HCT116 (cell line): ENCODE measurements around the gene RGL4. TPM values are rescaled to one million over a fixed set of nuclear protein-coding genes. Genes with fewer than 3 reads are reported as not detected.

ENCODE experiments used
- ATAC-seq: fragments of 200-7000 bp; cut with Tn5 transposase; 2 replicates; pipeline ENCODE4 v1.9.1; 2020; ENCODE audit warnings: mild to moderate bottlenecking, moderate library complexity
- BruUV-seq: library from RNA; stranded (reverse); fragments of 400-500 nt; replicated peaks from 2 replicates; lab custom pipeline; 2021; lab: Mats Ljungman, UMichigan
- CTCF ChIA-PET: fragments of 300-600 bp; sonication (Branson Sonifier 250); formaldehyde crosslinking; loops from one replicate; lab custom pipeline; 2021; ENCODE audit warnings: antibody characterized with exemption; lab: Charles Lee
- POLR2A ChIA-PET: fragments of 300-600, 350-600 bp; sonication (Branson Sonifier 250); formaldehyde crosslinking; loops from one replicate; lab custom pipeline; 2021; ENCODE audit warnings: antibody characterized with exemption; lab: Charles Lee
- RAD21 ChIA-PET, 2 experiments: fragments of 300-600 bp; sonication (Branson Sonifier 250); formaldehyde crosslinking; loops; one replicate each; lab custom pipeline; 2023; ENCODE audit warnings: low total read pairs in 2 of 2; ENCODE audit not compliant: uncharacterized antibody in 2 of 2, unreplicated experiment in 2 of 2, low non-redundant PET in 1 of 2; lab: Charles Lee
- DNase-seq: peaks from one replicate; pipeline ENCODE4 v3.0.0-alpha.2; 2010; ENCODE audit warnings: low read depth, low spot score
- H2AFZ ChIP-seq: fragments of 200-600 bp; shearing (Covaris generic), sonication (generic); 2 replicates; pipeline ENCODE4 v1.6.1; 2017; ENCODE audit warnings: low read depth, mixed run types, mixed read lengths, antibody characterized with exemption, low read length; ENCODE audit not compliant: poor library complexity, severe bottlenecking
- H3K27ac ChIP-seq: 2 replicates; pipeline ENCODE4 v1.5.1; 2012; ENCODE audit warnings: low read depth, low read length
- H3K27me3 ChIP-seq: fragments of 200-600 bp; sonication (generic); 2 replicates; pipeline ENCODE4 v1.6.1; 2016; ENCODE audit warnings: mixed run types, low read length, mixed read lengths; ENCODE audit not compliant: insufficient read depth
- H3K36me3 ChIP-seq, 2 experiments: fragments of 200-500 bp in 1 of 2; fragments of 200-600 bp in 1 of 2; sonication (Bioruptor generic) in 1 of 2; sonication (generic) in 1 of 2; 2 replicates each; pipeline versions ENCODE4 v1.5.1 to v1.6.1; 2014 to 2016; ENCODE audit warnings: low read length in 2 of 2, inconsistent platforms in 1 of 2, mixed read lengths in 1 of 2, mixed run types in 1 of 2; ENCODE audit not compliant: insufficient read depth in 2 of 2, control insufficient read depth in 1 of 2
- H3K4me1 ChIP-seq, 2 experiments: fragments of 200-600 bp in 1 of 2; sonication (generic) in 1 of 2; 2 replicates each; pipeline versions ENCODE4 v1.5.1 to v1.6.1; 2012 to 2017; ENCODE audit warnings: low read length in 2 of 2, inconsistent platforms in 1 of 2, mild to moderate bottlenecking in 1 of 2, mixed read lengths in 1 of 2, mixed run types in 1 of 2, moderate library complexity in 1 of 2; ENCODE audit not compliant: insufficient read depth in 2 of 2, control insufficient read depth in 1 of 2
- H3K4me2 ChIP-seq: fragments of 200-600 bp; sonication (generic); 2 replicates; pipeline ENCODE4 v1.6.1; 2017; ENCODE audit warnings: mixed run types, low read length, mixed read lengths
- H3K4me3 ChIP-seq, 2 experiments: fragments of 200-600 bp in 1 of 2; sonication (generic) in 1 of 2; replicated peaks in 1 of 2; 2 replicates each; pipeline ENCODE4 v1.5.1; 2011 to 2016; ENCODE audit warnings: low read length in 2 of 2, control low read depth in 1 of 2, low read depth in 1 of 2, mild to moderate bottlenecking in 1 of 2, mixed read lengths in 1 of 2, mixed run types in 1 of 2
- H3K79me2 ChIP-seq: fragments of 200-600 bp; sonication (generic); 2 replicates; pipeline ENCODE4 v1.6.1; 2017; ENCODE audit warnings: mild to moderate bottlenecking, mixed run types, low read length, moderate library complexity, mixed read lengths; ENCODE audit not compliant: insufficient read depth
- H3K9ac ChIP-seq: fragments of 200-600 bp; sonication (generic); 2 replicates; pipeline ENCODE4 v1.6.1; 2016; ENCODE audit warnings: low read length, mixed read lengths
- H3K9me2 ChIP-seq: fragments of 200-600 bp; sonication (generic), shearing (Covaris generic); 2 replicates; pipeline ENCODE4 v1.6.1; 2017; ENCODE audit warnings: mixed run types, mild to moderate bottlenecking, moderate library complexity; ENCODE audit not compliant: insufficient read depth
- H3K9me3 ChIP-seq, 2 experiments: fragments of 200-500 bp in 1 of 2; fragments of 200-600 bp in 1 of 2; sonication (Bioruptor generic) in 1 of 2; sonication (generic) in 1 of 2; 2 replicates each; pipeline ENCODE4 v1.6.1; 2014 to 2017; ENCODE audit warnings: low read length in 2 of 2, mixed read lengths in 2 of 2, inconsistent platforms in 1 of 2, low read depth in 1 of 2, mild to moderate bottlenecking in 1 of 2, mixed run types in 1 of 2, moderate library complexity in 1 of 2; ENCODE audit not compliant: control insufficient read depth in 1 of 2, insufficient read depth in 1 of 2
- H4K20me1 ChIP-seq: fragments of 200-600 bp; sonication (generic), shearing (Covaris generic); 2 replicates; pipeline ENCODE4 v1.6.1; 2017; ENCODE audit warnings: mixed run types, mild to moderate bottlenecking, moderate library complexity; ENCODE audit not compliant: insufficient read depth
- ATF3 ChIP-seq: IDR thresholded peaks from 2 replicates; pipeline ENCODE4 v1.6.1; 2012
- EGR1 ChIP-seq: IDR thresholded peaks from 2 replicates; pipeline ENCODE4 v1.6.1; 2012; ENCODE audit warnings: low read depth
- EZH2 ChIP-seq: fragments of 200-600 bp; sonication (generic); IDR thresholded peaks from 2 replicates; pipeline ENCODE4 v1.6.1; 2017; ENCODE audit warnings: antibody characterized with exemption, mixed run types
- EZH2phosphoT487 ChIP-seq: fragments of 200-600 bp; IDR thresholded peaks from 2 replicates; pipeline ENCODE4 v1.6.1; 2018; ENCODE audit warnings: antibody characterized with exemption, borderline replicate concordance
- FOSL1 ChIP-seq: IDR thresholded peaks from 2 replicates; pipeline ENCODE4 v1.6.1; 2012; ENCODE audit warnings: low read depth
- POLR2AphosphoS5 ChIP-seq: IDR thresholded peaks from 2 replicates; pipeline ENCODE4 v1.6.1; 2011; ENCODE audit warnings: mild to moderate bottlenecking, low read depth, low read length, moderate library complexity
- RAD21 ChIP-seq: IDR thresholded peaks from 2 replicates; pipeline ENCODE4 v1.6.1; 2012; ENCODE audit warnings: low read depth, mild to moderate bottlenecking
- TCF7L2 ChIP-seq: IDR thresholded peaks from 2 replicates; pipeline ENCODE4 v1.7.0; 2011; ENCODE audit warnings: borderline replicate concordance, inconsistent platforms; ENCODE audit not compliant: insufficient read depth, insufficient read length; ENCODE audit errors: extremely low read depth
- YY1 ChIP-seq: IDR thresholded peaks from 2 replicates; pipeline ENCODE4 v1.6.1; 2011; ENCODE audit warnings: low read length, low read depth, moderate library complexity, mild to moderate bottlenecking; ENCODE audit not compliant: insufficient replicate concordance; ENCODE audit errors: extremely low read depth
- intact Hi-C: fragments of 100-400 bp; cut with micrococcal nuclease; formaldehyde crosslinking; loops from 2 replicates; pipeline ENCODE4 v1.10.0; 2022
- total RNA-seq: library from RNA; stranded (reverse); gene quantifications from one replicate; pipeline ENCODE4 v1.2.1, GENCODE V29; 2021; ENCODE audit not compliant: unreplicated experiment
- TF ChIP-seq, protein P1 (sequence below): IDR thresholded peaks from 2 replicates; pipeline ENCODE4 v1.6.1; 2012

The RGL4 gene
- total RNA-seq, 1 experiment from 2014 or later = not detected

- no peak for DNase-seq
- no peak overlapping the region for H3K4me2 ChIP-seq
- no peaks in the 10 kb centered on the region for H3K4me1 ChIP-seq
- TF ChIP-seq EZH2 (no peak), TCF7L2 (no peak), POLR2AphosphoS5 (no peak), EGR1 (no peak), YY1 (no peak), FOSL1 (no peak), RAD21 (no peak), EZH2phosphoT487 (no peak), ATF3 (no peak)
- TF ChIP-seq, protein P1, sequence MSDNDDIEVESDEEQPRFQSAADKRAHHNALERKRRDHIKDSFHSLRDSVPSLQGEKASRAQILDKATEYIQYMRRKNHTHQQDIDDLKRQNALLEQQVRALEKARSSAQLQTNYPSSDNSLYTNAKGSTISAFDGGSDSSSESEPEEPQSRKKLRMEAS = no peak
- TF ChIP-seq, all 23 proteins: peak for 0
- intact Hi-C loops = no loop called here
- H3K27me3 ChIP-seq = no peaks in the 10 kb centered on the region
- ATAC-seq = no peak
- no TSS peak for BruUV-seq
- H3K4me3 ChIP-seq = no peak overlapping the region
- ChIA-PET CTCF (no interaction called here), POLR2A (no interaction called here), RAD21 (no interaction called here)
- H3K27ac ChIP-seq = no peak overlapping the region
- H3K9me3 ChIP-seq = no peaks in the 10 kb centered on the region
- no peak overlapping the region for H3K9ac ChIP-seq
- H4K20me1 ChIP-seq = no peaks in the 10 kb centered on the region
- H3K79me2 ChIP-seq = no peaks in the 10 kb centered on the region
- H3K36me3 ChIP-seq = peaks cover 0 to 8% of the 10 kb centered on the region in 2 experiments; a peak in 2 of 4 replicates
- H2AFZ ChIP-seq = no peak overlapping the region
- no peaks in the 10 kb centered on the region for H3K9me2 ChIP-seq
Observed at GRCh38 chr22:23742505-23743264, 51.9 kb downstream of the RGL4 start.
